ENCODE measurements around the gene DMKN.

GRCh38 chr19:35501684-35502083 lies 11.8 kb downstream of the DMKN start:
- TF ChIP-seq, protein P1, sequence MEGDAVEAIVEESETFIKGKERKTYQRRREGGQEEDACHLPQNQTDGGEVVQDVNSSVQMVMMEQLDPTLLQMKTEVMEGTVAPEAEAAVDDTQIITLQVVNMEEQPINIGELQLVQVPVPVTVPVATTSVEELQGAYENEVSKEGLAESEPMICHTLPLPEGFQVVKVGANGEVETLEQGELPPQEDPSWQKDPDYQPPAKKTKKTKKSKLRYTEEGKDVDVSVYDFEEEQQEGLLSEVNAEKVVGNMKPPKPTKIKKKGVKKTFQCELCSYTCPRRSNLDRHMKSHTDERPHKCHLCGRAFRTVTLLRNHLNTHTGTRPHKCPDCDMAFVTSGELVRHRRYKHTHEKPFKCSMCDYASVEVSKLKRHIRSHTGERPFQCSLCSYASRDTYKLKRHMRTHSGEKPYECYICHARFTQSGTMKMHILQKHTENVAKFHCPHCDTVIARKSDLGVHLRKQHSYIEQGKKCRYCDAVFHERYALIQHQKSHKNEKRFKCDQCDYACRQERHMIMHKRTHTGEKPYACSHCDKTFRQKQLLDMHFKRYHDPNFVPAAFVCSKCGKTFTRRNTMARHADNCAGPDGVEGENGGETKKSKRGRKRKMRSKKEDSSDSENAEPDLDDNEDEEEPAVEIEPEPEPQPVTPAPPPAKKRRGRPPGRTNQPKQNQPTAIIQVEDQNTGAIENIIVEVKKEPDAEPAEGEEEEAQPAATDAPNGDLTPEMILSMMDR (conservative IDR thresholded peaks at IDR 0.05; ENCODE audit: low read length) = no peak
- TF ChIP-seq EZH2phosphoT487 (IDR thresholded peaks at IDR 0.05; ENCODE audit: borderline replicate concordance) = no peak
